Sigmoid colon (tissue), 7 donors: Measurements from ENCODE around the gene SLC39A6. TPM values are rescaled to one million over a fixed set of nuclear protein-coding genes. Genes with fewer than 3 reads are reported as not detected.

Experiments used
- DNase-seq: peaks from one replicate; pipeline ENCODE4 v3.0.0-alpha.2; 2019
- H3K27ac ChIP-seq, 4 donors: fragments of 200-600 bp; sonication (generic); one replicate each; pipeline ENCODE4 v1.5.1; 2016 to 2019; ENCODE audit warnings: mild to moderate bottlenecking in 1 of 4
- H3K27me3 ChIP-seq, 3 donors: fragments of 200-600 bp; sonication (generic); one replicate each; pipeline ENCODE4 v1.5.1; 2019; ENCODE audit warnings: mild to moderate bottlenecking in 1 of 3
- H3K36me3 ChIP-seq, 4 donors: fragments of 200-600 bp; sonication (generic); one replicate each; pipeline ENCODE4 v1.5.1; 2016 to 2019
- H3K4me1 ChIP-seq, 4 donors: fragments of 200-600 bp; sonication (generic); one replicate each; pipeline ENCODE4 v1.5.1; 2017 to 2019
- H3K4me3 ChIP-seq, 4 donors: fragments of 200-600 bp; sonication (generic); one replicate each; pipeline ENCODE4 v1.5.1; 2017 to 2019; ENCODE audit warnings: mild to moderate bottlenecking in 2 of 4, moderate library complexity in 1 of 4
- H3K9me3 ChIP-seq, 4 donors: fragments of 200-600 bp in 3 of 4; sonication (generic) in 3 of 4; one replicate each; pipeline versions ENCODE4 v1.5.1 to v1.6.1; 2013 to 2019
- EP300 ChIP-seq, 4 donors: sonication (generic); formaldehyde crosslinking; IDR thresholded peaks; one replicate each; pipeline ENCODE4 v1.6.1; 2017; ENCODE audit warnings: antibody characterized with exemption in 4 of 4
- POLR2A ChIP-seq, 2 donors: fragments of 450-650 bp; IDR thresholded peaks; one replicate each; pipeline ENCODE4 v1.6.1; 2016; ENCODE audit warnings: antibody characterized with exemption in 2 of 2, mild to moderate bottlenecking in 2 of 2, moderate library complexity in 2 of 2
- POLR2AphosphoS5 ChIP-seq, 4 donors: sonication (generic); formaldehyde crosslinking; IDR thresholded peaks; one replicate each; pipeline ENCODE4 v1.6.1; 2017; ENCODE audit warnings: antibody characterized with exemption in 4 of 4
- WGBS, 2 donors: extraction: QIAGEN DNeasy Blood & Tissue Kit; methylation state at CpG; one replicate each; pipeline ENCODE4 v1.1.7; 2013; 5-methylcytosine and 5-hydroxymethylcytosine counted together
- intact Hi-C: fragments of 100-400 bp; cut with DNase I; formaldehyde crosslinking; loops from one replicate; pipeline ENCODE4 v1.15.1; 2023
- polyA plus RNA-seq, 3 donors: library from polyadenylated mRNA; stranded (reverse); fragments of 200-250 nt; gene quantifications; one replicate each; pipeline ENCODE4 v1.2.3, GENCODE V29; 2013
- total RNA-seq, 4 donors: library from RNA; depleted of rRNA; stranded (reverse); fragments of >200 nt; gene quantifications; one replicate each; pipeline ENCODE4 v1.1.0, GENCODE V29; 2016
- TF ChIP-seq, protein P1 (sequence below), 4 experiments: fragments of 450-650 bp in 3 of 4; fragments of 200-600 bp in 1 of 4; IDR thresholded peaks; one replicate each; pipeline ENCODE4 v1.5.1; 2016 to 2019; ENCODE audit warnings: antibody characterized with exemption in 4 of 4, mild to moderate bottlenecking in 3 of 4, moderate library complexity in 2 of 4
- donor health status: healthy with polysubstance abuse.
- donor health status: Bipolar disorder and iron deficiency.
- donor health status: healthy.

The SLC39A6 gene
- total and polyA plus RNA-seq, 7 donors: 1.8 to 34.6 (median 28.1) TPM

- Histone ChIP-seq H3K27ac (no peak overlapping the region), H3K27me3 (no peaks in the 10 kb centered on the region), H3K4me3 (no peak overlapping the region), H3K4me1 (no peaks in the 10 kb centered on the region), H3K36me3 (peaks cover 0 to 64% (median 18%) of the 10 kb centered on the region in 4 donors), H3K9me3 (no peaks in the 10 kb centered on the region)
- TF ChIP-seq, protein P1, sequence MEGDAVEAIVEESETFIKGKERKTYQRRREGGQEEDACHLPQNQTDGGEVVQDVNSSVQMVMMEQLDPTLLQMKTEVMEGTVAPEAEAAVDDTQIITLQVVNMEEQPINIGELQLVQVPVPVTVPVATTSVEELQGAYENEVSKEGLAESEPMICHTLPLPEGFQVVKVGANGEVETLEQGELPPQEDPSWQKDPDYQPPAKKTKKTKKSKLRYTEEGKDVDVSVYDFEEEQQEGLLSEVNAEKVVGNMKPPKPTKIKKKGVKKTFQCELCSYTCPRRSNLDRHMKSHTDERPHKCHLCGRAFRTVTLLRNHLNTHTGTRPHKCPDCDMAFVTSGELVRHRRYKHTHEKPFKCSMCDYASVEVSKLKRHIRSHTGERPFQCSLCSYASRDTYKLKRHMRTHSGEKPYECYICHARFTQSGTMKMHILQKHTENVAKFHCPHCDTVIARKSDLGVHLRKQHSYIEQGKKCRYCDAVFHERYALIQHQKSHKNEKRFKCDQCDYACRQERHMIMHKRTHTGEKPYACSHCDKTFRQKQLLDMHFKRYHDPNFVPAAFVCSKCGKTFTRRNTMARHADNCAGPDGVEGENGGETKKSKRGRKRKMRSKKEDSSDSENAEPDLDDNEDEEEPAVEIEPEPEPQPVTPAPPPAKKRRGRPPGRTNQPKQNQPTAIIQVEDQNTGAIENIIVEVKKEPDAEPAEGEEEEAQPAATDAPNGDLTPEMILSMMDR (IDR thresholded peaks at IDR 0.05): no peak
- no peak for TF ChIP-seq POLR2A (IDR thresholded peaks at IDR 0.05)
- TF ChIP-seq POLR2AphosphoS5 (IDR thresholded peaks at IDR 0.05): no peak
- no peak for TF ChIP-seq EP300 (IDR thresholded peaks at IDR 0.05)
- intact Hi-C loops: no loop called here
- WGBS, 2 donors: 99 to 100% methylated on average over 1 of the region's 1 CpG
- no peak for DNase-seq
These were observed 19.4 kb downstream of the SLC39A6 start for GRCh38 chr18:36109737-36110136.

GRCh38 chr18:36108601-36109000 lies 20.5 kb downstream of the SLC39A6 start:
- Histone ChIP-seq H3K4me1 (no peaks in the 10 kb centered on the region), H3K27me3 (no peaks in the 10 kb centered on the region), H3K27ac (no peak overlapping the region), H3K9me3 (no peaks in the 10 kb centered on the region), H3K4me3 (no peak overlapping the region), H3K36me3 (peaks cover 0 to 52% (median 11%) of the 10 kb centered on the region in 4 donors)
- intact Hi-C loops: no loop called here
- WGBS, 2 donors: 63 to 87% methylated on average over 5 of the region's 5 CpGs
- no peak for DNase-seq
- TF ChIP-seq POLR2A (IDR thresholded peaks at IDR 0.05) (no peak), EP300 (IDR thresholded peaks at IDR 0.05) (no peak), POLR2AphosphoS5 (IDR thresholded peaks at IDR 0.05) (no peak)
- TF ChIP-seq, protein P1 (IDR thresholded peaks at IDR 0.05): no peak

GRCh38 chr18:36108196-36108595 lies 20.9 kb downstream of the SLC39A6 start:
- Histone ChIP-seq H3K4me3 (no peak overlapping the region), H3K27me3 (no peaks in the 10 kb centered on the region), H3K9me3 (no peaks in the 10 kb centered on the region), H3K27ac (no peak overlapping the region), H3K4me1 (no peaks in the 10 kb centered on the region), H3K36me3 (peaks cover 0 to 48% (median 10%) of the 10 kb centered on the region in 4 donors)
- no peak for DNase-seq
- TF ChIP-seq, protein P1 (IDR thresholded peaks at IDR 0.05): no peak
- no peak for TF ChIP-seq POLR2AphosphoS5 (IDR thresholded peaks at IDR 0.05)
- no peak for TF ChIP-seq POLR2A (IDR thresholded peaks at IDR 0.05)
- no peak for TF ChIP-seq EP300 (IDR thresholded peaks at IDR 0.05)
- intact Hi-C loops: no loop called here
- WGBS, 2 donors: 44 to 49% methylated on average over 2 of the region's 2 CpGs

DNA sequence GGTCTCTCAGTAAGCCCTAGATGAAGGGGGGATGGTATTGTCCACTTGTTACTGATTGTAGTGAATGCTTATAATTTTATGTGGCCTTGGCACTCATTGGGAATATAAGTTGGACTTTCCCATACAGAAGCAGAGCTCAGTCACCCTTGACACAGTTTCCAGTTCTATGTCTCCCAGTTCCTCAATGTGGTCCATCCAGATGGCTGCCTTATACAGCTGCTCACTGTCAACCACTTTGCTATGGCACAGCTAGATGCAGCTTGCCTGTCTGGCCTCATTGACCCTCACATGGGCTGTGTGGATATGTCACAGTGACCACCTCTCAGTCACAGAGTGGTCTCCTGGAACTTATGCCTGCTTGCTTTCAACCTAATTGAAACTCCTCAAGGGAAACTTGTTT lies 21.7 kb downstream of the SLC39A6 start:
- H3K4me3 ChIP-seq: no peak overlapping the region
- TF ChIP-seq, protein P1 (IDR thresholded peaks at IDR 0.05): no peak
- no peak overlapping the region for H3K27ac ChIP-seq
- H3K4me1 ChIP-seq: no peaks in the 10 kb centered on the region
- H3K27me3 ChIP-seq: no peaks in the 10 kb centered on the region
- intact Hi-C loops: no loop called here
- no peaks in the 10 kb centered on the region for H3K9me3 ChIP-seq
- peaks cover 0 to 41% (median 10%) of the 10 kb centered on the region in 4 donors for H3K36me3 ChIP-seq
- DNase-seq: no peak

DNA sequence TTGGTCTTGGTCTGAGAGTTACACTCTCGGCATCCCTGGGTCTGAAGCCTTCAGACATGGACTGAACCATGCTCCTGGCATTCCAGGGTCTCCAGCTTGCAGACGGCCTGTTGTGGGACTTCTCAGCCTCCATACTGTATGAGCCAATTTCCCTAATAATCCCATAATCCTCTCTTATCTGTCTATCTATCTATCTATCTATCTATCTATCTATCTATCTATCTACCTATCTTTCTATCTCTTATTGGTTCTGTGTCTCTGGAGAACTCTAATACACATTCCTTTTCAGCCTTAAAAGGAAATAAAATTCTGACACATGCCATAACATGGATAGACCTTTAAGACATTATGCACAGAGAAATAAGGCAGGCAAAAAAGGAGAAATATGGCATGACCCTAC lies 24.4 kb downstream of the SLC39A6 start:
- peaks cover 0 to 4% (median 0%) of the 10 kb centered on the region in 4 donors for H3K9me3 ChIP-seq
- no peak overlapping the region for H3K27ac ChIP-seq
- WGBS, 2 donors: 95 to 98% methylated on average over 2 of the region's 2 CpGs
- H3K4me1 ChIP-seq: no peaks in the 10 kb centered on the region
- intact Hi-C loops: no loop called here
- DNase-seq: no peak
- H3K4me3 ChIP-seq: no peak overlapping the region
- TF ChIP-seq POLR2A (IDR thresholded peaks at IDR 0.05) (no peak), EP300 (IDR thresholded peaks at IDR 0.05) (no peak), POLR2AphosphoS5 (IDR thresholded peaks at IDR 0.05) (no peak)
- TF ChIP-seq, protein P1 (IDR thresholded peaks at IDR 0.05): no peak
- H3K36me3 ChIP-seq: peaks cover 0 to 14% (median 1%) of the 10 kb centered on the region in 4 donors
- H3K27me3 ChIP-seq: no peaks in the 10 kb centered on the region
